GM19328 (cell line): Measurements from ENCODE around the gene PHF12.

Source experiments
- ATAC-seq: cut with Tn5 transposase; IDR thresholded peaks from one replicate; pipeline ENCODE4 v1.9.1; 2021; ENCODE audit warnings: mild to moderate bottlenecking, moderate library complexity; ENCODE audit not compliant: unreplicated experiment

PHF12 gene

GRCh38 chr17:28951428-28951990 lies at the start of gene PHF12:
Gene PHF12 (minus strand): TSS chr17:28951518. CDS start chr17:28950960, 558 bp downstream.
- peak; percentile 53 for ATAC-seq

GRCh38 chr17:29000973-29001372 lies 49.7 kb upstream of the PHF12 start:
- ATAC-seq, result no peak

- no peak for ATAC-seq
Measured at GRCh38 chr17:28999206-28999605, 47.9 kb upstream of the PHF12 start.

- ATAC-seq, result no peak
Measured at GRCh38 chr17:28997806-28998205, 46.5 kb upstream of the PHF12 start.

DNA sequence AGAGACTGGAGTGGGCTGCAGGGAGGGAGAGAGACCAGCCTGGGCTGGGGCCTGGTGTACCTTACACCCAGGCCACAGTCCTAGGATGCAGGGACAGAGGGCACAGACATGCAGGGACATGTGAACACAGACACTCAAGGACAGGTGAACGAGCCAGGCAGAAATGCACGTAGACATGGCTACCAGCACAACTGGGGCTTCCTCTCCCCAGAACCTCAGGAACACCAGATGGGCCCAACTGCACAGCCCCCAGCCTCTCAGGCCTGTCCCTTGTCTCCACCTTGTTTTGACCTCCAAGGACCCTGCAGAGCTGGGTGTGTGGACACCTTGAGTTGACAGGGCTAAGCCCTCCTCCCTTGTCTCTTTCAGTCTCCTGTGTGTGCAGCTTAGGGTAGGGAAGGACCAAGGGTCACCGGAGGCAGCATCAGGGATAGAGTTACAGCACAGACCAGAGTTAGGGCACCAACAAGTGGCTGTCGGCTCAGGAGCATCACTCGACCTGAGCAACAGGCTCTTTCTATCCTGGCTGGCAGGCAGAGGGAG lies 45.3 kb upstream of the PHF12 start:
- no peak for ATAC-seq

GRCh38 chr17:28993645-28994426 lies 42.5 kb upstream of the PHF12 start:
- no peak for ATAC-seq

- ATAC-seq, result no peak
Measured at GRCh38 chr17:28992625-28993600, 41.6 kb upstream of the PHF12 start.

DNA sequence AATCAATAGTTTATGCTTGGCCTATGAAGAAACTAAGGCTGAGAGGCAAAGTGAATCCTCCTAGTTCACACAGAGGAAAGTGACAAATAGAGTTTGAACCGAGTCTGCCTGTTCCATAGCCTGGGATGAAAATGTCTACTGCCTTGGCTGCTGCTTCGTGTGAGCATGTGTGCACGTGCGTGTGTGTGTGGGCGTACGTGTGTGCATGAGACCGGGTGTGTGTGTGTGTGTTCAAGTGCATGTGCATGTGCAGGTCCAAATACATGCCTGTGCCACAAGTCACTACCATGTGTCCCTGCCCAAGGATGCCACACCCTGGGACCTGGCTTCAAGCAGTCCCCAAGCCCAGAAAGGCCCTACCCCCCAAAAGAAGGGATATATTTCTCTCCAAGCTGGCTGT lies 40.9 kb upstream of the PHF12 start:
- no peak for ATAC-seq

- ATAC-seq, result no peak
Measured at GRCh38 chr17:28991779-28992178, 40.5 kb upstream of the PHF12 start.

DNA sequence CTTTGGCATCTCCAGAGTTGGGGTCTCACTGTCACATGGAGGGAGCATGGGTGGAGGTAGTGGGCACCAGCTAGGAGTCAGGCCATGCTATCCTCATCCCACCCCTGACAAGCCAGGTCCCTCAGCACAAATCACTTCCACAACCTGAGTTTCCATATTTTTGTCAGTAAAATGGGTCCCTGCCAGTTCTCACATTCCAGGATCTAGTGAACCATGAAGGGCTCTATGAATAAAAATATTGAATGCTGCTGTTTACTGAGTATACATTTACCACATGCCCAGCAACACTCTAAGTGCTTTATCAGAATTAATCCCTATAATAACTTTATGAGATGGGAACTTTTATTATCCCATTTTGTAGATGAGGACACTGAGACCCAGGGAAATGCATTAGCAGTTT lies 37.7 kb upstream of the PHF12 start:
- no peak for ATAC-seq

GRCh38 chr17:28988475-28988874 lies 37.2 kb upstream of the PHF12 start:
- ATAC-seq, result no peak

DNA sequence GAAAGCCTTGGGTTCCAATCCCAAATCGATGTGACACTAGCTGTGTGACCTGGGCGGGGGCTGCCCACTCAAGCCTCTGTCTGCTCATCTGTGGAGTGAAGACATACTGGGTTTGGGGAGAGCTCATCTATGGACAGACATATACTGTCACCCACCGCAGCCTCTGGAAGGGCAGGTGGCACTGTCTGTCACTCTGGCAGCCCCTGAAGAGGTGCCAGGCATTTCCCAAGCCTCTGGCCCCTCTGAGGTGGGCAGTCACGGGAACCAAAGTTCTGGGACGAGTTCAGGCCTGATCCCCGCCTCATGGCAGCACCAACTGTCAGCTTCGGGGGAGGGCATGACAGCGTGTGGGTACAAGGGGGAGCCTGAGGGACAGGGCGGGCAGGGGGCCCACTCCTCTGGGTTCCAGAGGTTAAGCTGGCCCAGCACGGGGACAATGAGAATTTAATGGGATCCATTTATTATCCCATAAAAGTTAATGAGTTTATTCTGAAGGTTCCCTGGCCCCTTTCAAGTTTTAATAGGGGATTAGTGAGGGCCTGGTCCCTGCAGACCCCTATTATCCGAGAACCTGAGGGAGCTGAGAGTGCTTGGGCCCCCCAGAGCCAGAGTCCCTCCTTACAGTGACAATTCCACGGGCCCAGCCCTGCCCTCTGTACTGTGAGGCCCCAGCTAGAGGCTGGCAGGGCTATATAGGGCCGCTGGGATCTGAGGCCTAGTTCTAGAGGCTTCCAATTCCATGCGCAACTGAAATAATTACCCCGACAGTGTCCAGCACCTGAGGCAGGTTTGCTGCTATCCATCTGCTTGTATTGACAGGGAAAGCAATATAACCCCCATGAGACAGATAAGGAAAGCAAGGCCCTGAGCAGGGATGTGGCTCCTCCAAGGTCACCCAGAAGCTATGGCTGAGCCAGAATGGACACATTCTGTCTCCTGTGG lies 35.7 kb upstream of the PHF12 start:
- ATAC-seq, result no peak

DNA sequence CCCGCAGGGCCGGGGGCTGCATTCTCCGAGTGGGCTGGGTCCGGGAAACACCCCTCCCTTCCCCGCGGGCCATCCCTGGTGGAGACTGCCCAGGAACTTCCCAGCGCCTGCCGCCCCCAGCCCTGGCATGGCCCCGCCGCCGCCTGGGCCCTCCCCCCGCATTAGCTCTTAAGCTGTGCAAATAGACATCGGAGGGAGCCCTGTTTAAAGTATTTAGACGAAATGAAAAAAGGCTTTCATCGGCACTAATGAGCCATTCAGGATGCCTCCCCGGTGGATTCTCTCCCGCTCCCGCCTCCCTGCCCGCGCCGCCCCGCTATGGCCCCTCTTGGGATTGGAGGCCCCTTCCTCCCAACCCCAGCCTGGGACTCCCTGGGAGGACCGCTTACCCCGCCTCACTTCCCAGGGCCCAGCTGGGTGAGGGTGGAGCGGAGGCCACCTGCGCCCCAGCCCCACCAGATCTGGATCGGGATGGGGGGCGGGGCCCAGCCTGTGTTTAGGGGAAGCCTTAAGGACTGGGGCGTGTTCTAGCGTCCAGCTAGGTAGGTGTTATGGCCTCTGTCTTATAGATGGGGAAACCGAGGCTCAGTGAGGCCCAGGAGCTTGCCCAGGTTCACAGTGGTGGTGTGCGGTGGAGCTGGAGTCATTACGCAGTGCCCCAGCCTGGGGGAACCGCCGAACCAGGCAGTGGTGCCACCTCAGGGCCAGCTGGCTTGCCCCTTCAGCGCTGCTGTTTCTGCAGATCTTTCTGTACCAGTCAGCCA lies 34.8 kb upstream of the PHF12 start:
- no peak for ATAC-seq

DNA sequence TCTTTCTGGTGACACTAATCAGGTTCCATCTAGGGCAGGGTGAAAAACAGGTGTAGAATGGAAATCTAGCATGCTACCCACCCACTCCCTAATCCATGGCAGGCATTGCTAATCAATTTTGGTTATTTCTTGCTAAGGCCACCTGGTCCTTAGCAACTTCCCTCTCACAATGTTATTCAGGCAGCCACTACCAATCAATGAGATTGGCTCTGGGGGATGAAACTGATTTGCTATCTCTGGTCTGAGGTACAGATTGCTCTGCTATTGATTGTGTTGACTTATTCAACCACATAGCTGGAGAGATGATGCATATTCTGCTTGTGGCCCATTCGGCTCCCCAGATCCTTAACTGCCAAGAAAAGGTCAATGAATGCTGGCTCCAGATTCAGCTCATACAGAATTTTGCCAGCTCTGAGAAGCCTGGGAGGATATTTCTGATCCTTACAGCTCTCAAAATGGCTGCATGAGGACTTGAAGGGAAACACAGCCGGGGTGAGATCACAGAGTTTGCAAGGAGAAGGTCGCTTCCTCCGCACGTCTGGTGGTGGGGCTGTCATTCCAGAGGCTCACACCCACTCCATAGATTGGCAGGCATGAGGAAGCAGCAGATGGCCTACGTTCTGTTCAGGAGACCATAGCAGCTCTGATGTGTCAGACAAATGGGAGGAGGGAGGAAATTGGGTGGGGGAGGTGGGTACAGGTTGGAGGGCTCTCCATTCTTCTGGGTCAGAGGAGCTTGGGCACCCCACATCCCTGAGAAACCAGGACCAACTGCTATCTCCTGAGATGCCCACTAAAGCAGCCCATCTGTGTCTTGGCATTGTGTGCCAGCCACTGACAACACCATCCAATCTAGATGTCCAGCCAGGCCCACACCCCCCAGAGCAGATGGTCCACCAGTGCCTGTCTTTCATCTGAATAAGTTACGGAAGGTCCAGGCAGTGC lies 32.2 kb upstream of the PHF12 start:
- no peak for ATAC-seq

GRCh38 chr17:28982131-28982793 lies 30.9 kb upstream of the PHF12 start:
- ATAC-seq, result no peak

DNA sequence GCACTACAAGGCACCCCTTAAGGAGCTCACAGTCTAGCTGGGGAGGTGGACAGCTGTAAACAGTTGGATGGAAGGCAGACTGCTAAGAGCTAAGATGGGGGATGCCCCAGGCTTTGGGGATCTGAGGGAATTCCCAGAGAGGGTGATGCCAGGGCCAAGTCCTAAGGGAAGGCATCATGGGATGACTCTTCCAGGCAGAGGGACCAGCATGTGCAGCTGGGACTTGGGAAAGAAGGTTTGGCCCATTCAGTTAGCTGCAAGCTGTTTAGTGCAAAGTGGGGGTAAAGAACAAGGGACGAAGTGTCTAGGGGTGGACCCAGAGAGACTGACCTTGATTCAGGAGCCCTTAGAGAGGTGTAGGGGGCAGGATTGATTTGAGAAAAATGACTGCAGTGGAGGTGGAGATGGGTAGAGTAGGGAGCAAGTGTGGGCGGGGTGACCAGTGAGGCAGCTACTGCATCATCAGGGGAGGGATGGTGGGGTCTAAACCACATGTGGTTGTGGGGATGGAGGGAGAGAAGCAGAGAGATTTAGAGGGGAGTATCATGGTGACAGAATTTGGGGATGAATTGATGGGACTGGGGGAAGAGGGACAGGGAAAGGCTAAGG lies 27.1 kb upstream of the PHF12 start:
- no peak for ATAC-seq

GRCh38 chr17:28977659-28978355 lies 26.5 kb upstream of the PHF12 start:
- ATAC-seq, result no peak
